Measurements from ENCODE around the gene SH3RF1. TPM values are rescaled to one million over a fixed set of nuclear protein-coding genes. Genes with fewer than 3 reads are reported as not detected.

The SH3RF1 gene
- total and polyA plus RNA-seq, 2 of the 8 experiments (the other 6 are each of a cell fraction or from before 2014, with no cell fraction given): 6.9 to 15.1 TPM

GRCh38 chr4:169268951-169269760, 1.6 kb downstream of the SH3RF1 start (continued):
- TF ChIP-seq RNF2 (IDR thresholded peaks at IDR 0.05; ENCODE audit: borderline replicate concordance, low read depth, low read length, missing control alignments, poor library complexity, severe bottlenecking) (no peak), POU5F1 (IDR thresholded peaks at IDR 0.05; ENCODE audit: low read depth, low read length) (no peak), POLR2A (IDR thresholded peaks at IDR 0.05; ENCODE audit: control extremely low read depth in 1 of 2, low read depth in 2 of 2, low read length in 2 of 2) (no peak), CBX5 (IDR thresholded peaks at IDR 0.05; ENCODE audit: low read depth, low read length) (no peak)
